GM13977 (cell line): ENCODE measurements around the gene MAP2.
"Not testable (repeated sequence)": the region's sequence is repeated elsewhere in the genome, so short reads cannot be mapped to it uniquely, and the experiment has no call there.

Experiments
- DNase-seq: peaks from one replicate; pipeline ENCODE4 v3.0.0; 2012; ENCODE audit warnings: low spot score
- CTCF ChIP-seq: IDR thresholded peaks from 2 replicates; pipeline ENCODE4 v1.5.1; 2012; ENCODE audit warnings: mild to moderate bottlenecking, control low read depth; ENCODE audit not compliant: insufficient read depth; ENCODE audit errors: extremely low read depth, missing control alignments
- in situ Hi-C: fragments of 300-500 bp; cut with MboI; formaldehyde crosslinking; loops from one replicate; pipeline ENCODE4 v1.12.0; 2022; ENCODE audit warnings: low sequenced_read_pairs, low pct_unique_long_range_greater_than_20kb, mixed read lengths, inconsistent platforms; ENCODE audit not compliant: unreplicated experiment

MAP2 gene

DNA sequence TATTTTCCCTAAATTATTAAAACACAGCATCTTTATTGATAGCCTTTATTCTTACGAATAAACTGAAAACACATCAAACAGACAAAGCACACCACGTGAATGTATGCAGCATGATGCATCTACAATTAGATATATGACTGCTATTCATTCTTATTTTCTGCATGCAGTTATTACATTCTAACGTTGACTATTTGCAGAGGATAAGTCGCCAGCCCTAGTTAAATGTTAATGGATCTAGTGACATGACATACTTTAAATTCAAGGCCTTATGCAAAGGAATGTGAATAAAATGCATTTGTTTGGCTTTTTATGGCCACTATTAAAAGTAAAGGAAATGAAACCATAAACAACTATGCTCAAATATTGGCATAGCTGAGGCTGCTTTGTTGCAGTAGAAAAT lies 172.4 kb downstream of the MAP2 start:
- in situ Hi-C loops = no loop called here
- DNase-seq = no peak
- no peak for TF ChIP-seq CTCF

DNA sequence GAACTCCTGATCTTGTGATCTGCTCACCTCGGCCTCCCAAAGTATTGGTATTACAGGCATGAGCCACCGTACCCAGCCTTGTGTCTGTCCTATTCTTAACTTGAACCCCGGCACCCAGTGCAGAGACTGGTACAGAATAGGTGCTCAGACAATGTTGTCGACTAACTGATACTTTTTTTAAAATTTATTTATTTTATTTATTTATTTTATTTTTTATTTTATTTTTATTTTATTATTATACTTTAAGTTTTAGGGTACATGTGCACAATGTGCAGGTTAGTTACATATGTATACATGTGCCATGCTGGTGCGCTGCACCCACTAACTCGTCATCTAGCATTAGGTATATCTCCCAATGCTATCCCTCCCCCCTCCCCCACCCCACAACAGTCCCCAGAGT lies 174.4 kb downstream of the MAP2 start:
- in situ Hi-C loops, DNase-seq: not testable (repeated sequence)

DNA sequence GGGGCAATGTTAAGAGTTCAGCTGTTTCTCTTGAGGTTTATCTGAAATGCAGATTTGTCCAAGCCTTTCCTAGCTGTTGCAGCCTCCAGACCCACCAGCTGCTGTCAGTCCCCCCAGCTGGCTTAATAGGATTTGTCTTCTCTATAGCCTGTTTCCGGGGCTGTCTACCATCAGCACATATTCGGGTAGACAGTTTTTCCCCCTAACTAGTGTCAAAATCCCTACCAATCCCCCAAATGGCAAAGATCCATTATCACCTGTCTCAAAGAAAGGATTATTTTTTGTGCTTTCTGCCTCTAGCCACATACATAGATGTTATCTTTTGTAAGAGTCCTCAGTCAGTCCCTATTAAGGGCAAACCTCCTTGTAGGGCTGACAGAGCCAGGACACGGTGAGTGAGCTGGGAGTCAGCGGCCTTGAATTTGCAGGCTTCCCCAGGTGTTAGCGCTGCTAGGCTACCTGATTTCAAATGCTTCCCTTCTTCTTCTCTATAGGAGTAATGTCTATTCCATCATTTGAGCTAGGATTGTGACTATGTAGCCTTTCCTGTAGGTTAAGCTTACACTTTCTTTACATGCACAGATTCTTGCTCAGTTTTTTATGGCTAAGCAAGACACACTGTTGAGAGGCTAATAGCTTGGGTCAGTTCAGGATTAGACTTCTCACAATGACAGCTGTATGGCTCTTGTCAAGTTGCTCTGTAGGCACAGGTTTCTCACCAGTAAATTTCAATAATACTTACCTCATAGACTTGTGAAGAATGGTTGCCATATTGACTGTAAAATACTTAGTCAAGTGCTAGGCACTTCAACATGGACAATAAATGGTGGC lies 176.7 kb downstream of the MAP2 start:
- in situ Hi-C loops = no loop called here
- TF ChIP-seq CTCF = no peak
- DNase-seq = no peak

- no peak for TF ChIP-seq CTCF
- in situ Hi-C loops = no loop called here
These were observed 177.7 kb downstream of the MAP2 start for GRCh38 chr2:209601497-209601896.

DNA sequence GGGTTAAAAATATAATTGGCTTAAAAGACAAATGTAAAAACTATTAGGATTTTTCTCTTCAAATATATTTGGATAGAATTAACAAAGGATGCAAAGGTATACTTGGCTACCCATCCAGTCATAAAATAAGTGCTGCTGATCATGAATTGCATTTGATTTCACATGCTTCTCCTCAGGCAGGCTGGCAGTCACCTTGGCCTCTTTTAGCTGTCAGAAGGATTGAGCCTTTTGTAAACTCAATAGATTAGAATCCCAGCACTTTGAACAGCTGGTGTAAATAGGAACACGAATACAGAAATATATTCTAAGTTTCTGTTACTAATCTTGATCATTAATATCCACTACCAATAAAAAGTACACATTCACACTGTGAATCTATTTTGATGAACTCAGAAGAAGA lies 178.4 kb downstream of the MAP2 start:
- DNase-seq = no peak
- in situ Hi-C loops = no loop called here
- no peak for TF ChIP-seq CTCF

More at GRCh38 chr2:209601497-209601896, 177.7 kb downstream of the MAP2 start:
- DNase-seq = no peak

DNA sequence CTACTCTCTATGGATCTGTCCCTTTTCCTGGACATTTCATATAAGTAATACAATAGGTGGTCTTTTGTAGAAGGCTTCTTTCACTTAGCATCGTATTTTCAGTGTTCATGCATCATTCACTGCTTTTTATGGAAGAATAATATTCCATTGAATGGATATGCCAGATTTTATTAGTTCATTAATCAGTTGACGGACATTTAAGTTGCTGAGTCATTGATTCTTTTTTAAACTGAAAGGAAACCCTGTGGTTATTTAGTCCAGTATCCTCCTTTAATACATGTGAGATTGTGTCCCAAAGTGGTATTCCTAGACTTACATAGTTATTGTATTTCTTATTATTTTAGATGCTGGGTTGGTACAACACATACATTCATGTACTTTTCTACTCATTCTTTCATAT lies 185.7 kb downstream of the MAP2 start:
- no peak for DNase-seq
- in situ Hi-C loops = no loop called here
- TF ChIP-seq CTCF = no peak

GRCh38 chr2:209610631-209611030 lies 186.8 kb downstream of the MAP2 start:
- no peak for TF ChIP-seq CTCF
- in situ Hi-C loops = no loop called here
- DNase-seq = no peak
